Gastrocnemius medialis (tissue), 4 donors: Measurements from ENCODE around the gene AIFM3.

ENCODE experiments used
- CTCF ChIP-seq, 5 experiments: fragments of 450-650 bp in 3 of 5; fragments of 200-600 bp in 2 of 5; sonication (generic) in 2 of 5; IDR thresholded peaks in 4 of 5; conservative IDR thresholded peaks in 1 of 5; 1 replicate in 4 of 5; 2 replicates in 1 of 5; pipeline ENCODE4 v1.5.1; 2016 to 2019; ENCODE audit warnings: antibody characterized with exemption in 5 of 5, mild to moderate bottlenecking in 3 of 5, moderate library complexity in 3 of 5
- POLR2A ChIP-seq, 2 donors: fragments of 450-650 bp; IDR thresholded peaks; one replicate each; pipeline ENCODE4 v1.6.1; 2017; ENCODE audit warnings: antibody characterized with exemption in 2 of 2, mild to moderate bottlenecking in 2 of 2, moderate library complexity in 2 of 2

DNA sequence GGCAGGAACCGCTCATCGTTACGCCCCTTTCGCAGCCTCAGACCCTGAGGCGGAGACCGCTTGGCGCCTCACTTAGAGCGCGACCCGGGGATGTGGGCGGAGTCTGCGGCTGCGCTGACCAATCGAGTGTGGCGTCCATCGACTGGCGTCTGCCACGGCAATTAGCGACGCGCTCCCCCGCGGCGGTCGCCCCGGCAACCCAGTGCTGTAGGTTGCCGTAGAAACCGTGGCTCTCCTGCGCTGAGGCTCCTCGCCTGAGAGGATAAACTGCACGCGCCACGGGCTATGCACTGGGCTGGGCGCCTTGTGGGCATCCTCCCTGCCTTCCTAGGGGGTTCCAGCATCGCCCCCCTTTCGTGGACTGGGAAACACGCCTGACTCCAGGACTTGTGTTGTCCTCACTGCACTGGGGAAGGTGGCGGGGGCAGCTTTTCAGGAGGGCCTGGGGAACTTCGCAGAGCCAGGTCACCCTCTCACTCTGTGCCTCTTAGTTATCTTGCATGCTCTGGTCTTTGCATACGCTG, 47.2 kb downstream of the AIFM3 start:
- TF ChIP-seq POLR2A (IDR thresholded peaks at IDR 0.05): no peak
- no peak for TF ChIP-seq CTCF (IDR thresholded peaks at IDR 0.05 in 4 of 5, conservative IDR thresholded peaks at IDR 0.05 in 1 of 5)
